Tibial artery (tissue), 4 donors: ENCODE results near the gene HNRNPH2.

ENCODE experiments used
- DNase-seq, 2 donors: peaks; one replicate each; pipeline ENCODE4 v3.0.0-alpha.2; 2019
- H3K27ac ChIP-seq, 2 donors: fragments of 200-600 bp; sonication (generic) in 1 of 2; 1 replicate in 1 of 2; 2 replicates in 1 of 2; pipeline ENCODE4 v1.5.1; 2018 to 2019; ENCODE audit warnings: mild to moderate bottlenecking in 1 of 2
- H3K27me3 ChIP-seq, 2 donors: fragments of 200-600 bp; sonication (generic) in 1 of 2; one replicate each; pipeline versions ENCODE4 v1.5.1 to v1.6.0; 2016 to 2019
- H3K36me3 ChIP-seq, 3 donors: fragments of 200-600 bp; sonication (generic) in 2 of 3; one replicate each; pipeline ENCODE4 v1.5.1; 2016 to 2019; ENCODE audit warnings: mild to moderate bottlenecking in 2 of 3
- H3K4me1 ChIP-seq, 4 donors: fragments of 200-600 bp; sonication (generic) in 2 of 4; 1 replicate in 3 of 4; 2 replicates in 1 of 4; pipeline ENCODE4 v1.5.1; 2016 to 2019
- H3K4me3 ChIP-seq, 2 donors: fragments of 200-600 bp; sonication (generic) in 1 of 2; 1 replicate in 1 of 2; 2 replicates in 1 of 2; pipeline ENCODE4 v1.5.1; 2018 to 2019; ENCODE audit warnings: mild to moderate bottlenecking in 2 of 2
- H3K9me3 ChIP-seq, 3 donors: fragments of 200-600 bp; sonication (generic) in 1 of 3; one replicate each; pipeline ENCODE4 v1.5.1; 2016 to 2019
- CTCF ChIP-seq, 2 experiments: fragments of 200-600 bp in 1 of 2; fragments of 450-650 bp in 1 of 2; IDR thresholded peaks; one replicate each; pipeline ENCODE4 v1.5.1; 2017 to 2019; ENCODE audit warnings: antibody characterized with exemption in 2 of 2, mild to moderate bottlenecking in 1 of 2, moderate library complexity in 1 of 2
- intact Hi-C: fragments of 100-400 bp; cut with DNase I; formaldehyde crosslinking; loops from one replicate; pipeline ENCODE4 v1.15.0; 2023; ENCODE audit warnings: low total_unique reads

The HNRNPH2 gene

GRCh38 chrX:101442085-101442484 lies 34.1 kb downstream of the HNRNPH2 start:
- no peaks in the 10 kb centered on the region for H3K27me3 ChIP-seq
- no peaks in the 10 kb centered on the region for H3K4me1 ChIP-seq
- no peak for TF ChIP-seq CTCF (IDR thresholded peaks at IDR 0.05)
- DNase-seq, result no peak
- intact Hi-C loops, result no loop called here
- H3K27ac ChIP-seq, result no peak overlapping the region
- no peaks in the 10 kb centered on the region for H3K9me3 ChIP-seq
- peaks cover 6 to 30% (median 22%) of the 10 kb centered on the region in 3 donors for H3K36me3 ChIP-seq
- H3K4me3 ChIP-seq, result no peak overlapping the region

- TF ChIP-seq CTCF (IDR thresholded peaks at IDR 0.05), result no peak
- H3K4me3 ChIP-seq, result no peak overlapping the region
- no peak overlapping the region for H3K27ac ChIP-seq
- H3K27me3 ChIP-seq, result no peaks in the 10 kb centered on the region
- peaks cover 0 to 6% (median 0%) of the 10 kb centered on the region in 3 donors for H3K36me3 ChIP-seq
- no peaks in the 10 kb centered on the region for H3K4me1 ChIP-seq
- DNase-seq, result no peak
- intact Hi-C loops, result no loop called here
- H3K9me3 ChIP-seq, result no peaks in the 10 kb centered on the region
Observed at GRCh38 chrX:101449279-101449678, 41.3 kb downstream of the HNRNPH2 start.

DNA sequence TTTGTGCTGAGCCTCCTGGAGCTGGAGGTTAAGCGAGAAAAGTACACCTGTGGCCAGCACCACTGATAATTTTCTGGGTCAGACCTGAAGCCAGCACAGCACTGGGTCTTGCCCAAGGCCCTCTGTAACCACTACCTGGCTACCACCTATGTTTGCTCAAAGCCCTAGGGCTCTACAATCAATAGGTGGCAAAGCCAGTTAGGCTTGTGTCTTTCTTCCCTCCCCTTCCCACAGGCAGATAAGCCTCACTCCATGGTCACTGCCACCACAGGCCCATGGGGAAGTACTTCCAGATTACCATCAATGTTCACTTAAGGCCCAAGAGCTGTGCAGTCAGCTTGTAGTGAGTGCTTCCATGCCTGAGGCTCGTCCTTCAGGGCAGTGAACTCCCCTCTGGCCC lies 42.1 kb downstream of the HNRNPH2 start:
- H3K27ac ChIP-seq, result no peak overlapping the region
- no peaks in the 10 kb centered on the region for H3K9me3 ChIP-seq
- H3K36me3 ChIP-seq, result peaks cover 0 to 6% (median 0%) of the 10 kb centered on the region in 3 donors
- TF ChIP-seq CTCF (IDR thresholded peaks at IDR 0.05), result no peak
- no peak overlapping the region for H3K4me3 ChIP-seq
- no peaks in the 10 kb centered on the region for H3K27me3 ChIP-seq
- DNase-seq, result no peak
- H3K4me1 ChIP-seq, result no peaks in the 10 kb centered on the region
- intact Hi-C loops, result no loop called here

DNA sequence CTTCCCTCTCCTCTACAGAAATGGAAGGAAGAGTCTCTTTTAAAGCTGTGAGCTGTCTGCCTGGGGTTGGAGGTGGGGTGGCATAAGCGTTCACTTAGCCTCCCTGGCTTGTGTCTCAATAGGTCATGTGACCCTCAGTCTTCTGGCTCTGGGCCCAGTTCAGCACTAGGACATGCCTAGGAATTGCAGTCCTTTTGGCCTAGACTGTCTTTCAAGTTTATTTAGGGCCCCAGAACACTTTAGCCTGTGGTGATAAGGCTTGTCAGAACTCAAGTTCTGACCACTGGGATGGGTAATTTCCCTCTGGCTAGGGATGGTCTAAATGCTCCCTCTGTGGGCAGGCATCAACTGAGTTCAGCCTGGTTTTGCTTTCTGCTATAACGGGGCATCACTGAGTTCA lies 42.9 kb downstream of the HNRNPH2 start:
- DNase-seq, result peak in 1 of 2 donors; percentile 20
- no peak overlapping the region for H3K27ac ChIP-seq
- peaks cover 0 to 11% (median 0%) of the 10 kb centered on the region in 3 donors for H3K36me3 ChIP-seq
- H3K27me3 ChIP-seq, result no peaks in the 10 kb centered on the region
- no peaks in the 10 kb centered on the region for H3K4me1 ChIP-seq
- no peak overlapping the region for H3K4me3 ChIP-seq
- no peak for TF ChIP-seq CTCF (IDR thresholded peaks at IDR 0.05)
- H3K9me3 ChIP-seq, result no peaks in the 10 kb centered on the region
- intact Hi-C loops, result no loop called here

DNA sequence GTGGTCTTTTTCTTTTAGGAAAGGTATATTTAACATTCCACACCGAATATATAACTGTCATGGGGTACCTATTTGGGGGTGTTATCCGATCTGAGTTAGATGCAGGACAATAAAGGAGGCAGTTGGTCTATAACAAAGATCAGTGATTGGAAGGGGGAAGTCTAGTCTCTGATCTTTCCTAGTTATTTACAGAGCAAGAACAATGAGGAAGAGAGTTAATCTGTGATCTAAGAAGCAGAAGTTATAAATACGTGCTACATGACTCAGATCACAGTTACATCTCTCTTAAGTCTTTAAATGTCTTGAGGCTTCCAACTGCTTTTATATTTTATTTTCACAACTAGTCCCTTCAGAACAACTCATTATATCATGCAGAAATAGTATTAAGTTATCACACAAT lies 44.0 kb downstream of the HNRNPH2 start:
- DNase-seq, result no peak
- no peaks in the 10 kb centered on the region for H3K27me3 ChIP-seq
- H3K4me1 ChIP-seq, result no peaks in the 10 kb centered on the region
- peaks cover 0 to 11% (median 0%) of the 10 kb centered on the region in 3 donors for H3K36me3 ChIP-seq
- no peak overlapping the region for H3K4me3 ChIP-seq
- no peaks in the 10 kb centered on the region for H3K9me3 ChIP-seq
- no peak for TF ChIP-seq CTCF (IDR thresholded peaks at IDR 0.05)
- intact Hi-C loops, result no loop called here
- no peak overlapping the region for H3K27ac ChIP-seq

DNA sequence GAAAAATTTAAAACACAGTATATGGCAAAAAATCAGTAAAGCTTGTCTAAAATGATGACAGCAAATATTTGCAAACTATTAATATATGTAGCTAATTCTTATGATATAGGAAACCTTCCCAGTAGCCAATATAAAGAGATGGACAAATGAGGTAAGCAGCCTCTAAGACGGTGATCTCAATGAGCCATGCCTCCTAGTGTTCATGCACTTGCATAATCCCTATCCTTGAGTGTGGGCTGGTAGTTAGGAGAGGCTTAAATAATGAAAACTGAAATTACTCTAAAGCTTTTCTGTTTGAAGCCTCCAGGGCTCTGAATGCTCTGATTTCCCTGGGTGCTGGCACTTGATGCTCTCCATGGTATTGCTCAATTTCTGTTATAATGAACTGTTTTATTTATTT lies 52.6 kb downstream of the HNRNPH2 start:
- Histone ChIP-seq H3K4me3 (no peak overlapping the region), H3K9me3 (no peaks in the 10 kb centered on the region), H3K27ac (no peak overlapping the region), H3K27me3 (no peaks in the 10 kb centered on the region), H3K4me1 (no peaks in the 10 kb centered on the region), H3K36me3 (peaks cover 0 to 3% (median 0%) of the 10 kb centered on the region in 3 donors)
- no peak for DNase-seq
- TF ChIP-seq CTCF (IDR thresholded peaks at IDR 0.05), result no peak
- intact Hi-C loops, result no loop called here
